ENCODE data around the gene SRGAP3.

SRGAP3 gene

GRCh38 chr3:8962226-8962861 lies 287.1 kb downstream of the SRGAP3 start:
- in situ Hi-C loops (cut with MboI; ENCODE audit: low sequenced_read_pairs, unreplicated experiment) = no loop called here
- no peak for TF ChIP-seq CTCF (IDR thresholded peaks at IDR 0.05; ENCODE audit: borderline replicate concordance, control extremely low read depth, extremely low read depth, insufficient read depth, missing control alignments)
- no peak for DNase-seq (ENCODE audit: low spot score)

- DNase-seq (ENCODE audit: low spot score) = no peak
- in situ Hi-C loops (cut with MboI; ENCODE audit: low sequenced_read_pairs, unreplicated experiment) = no loop called here
- TF ChIP-seq CTCF (IDR thresholded peaks at IDR 0.05; ENCODE audit: borderline replicate concordance, control extremely low read depth, extremely low read depth, insufficient read depth, missing control alignments) = no peak
These were observed 289.8 kb downstream of the SRGAP3 start for GRCh38 chr3:8959668-8960067.

GRCh38 chr3:8954938-8955763 lies 294.3 kb downstream of the SRGAP3 start:
- no peak for TF ChIP-seq CTCF (IDR thresholded peaks at IDR 0.05; ENCODE audit: borderline replicate concordance, control extremely low read depth, extremely low read depth, insufficient read depth, missing control alignments)
- DNase-seq (ENCODE audit: low spot score) = peak; percentile 45
- in situ Hi-C loops (cut with MboI; ENCODE audit: low sequenced_read_pairs, unreplicated experiment) = no loop called here

- DNase-seq (ENCODE audit: low spot score) = no peak
- TF ChIP-seq CTCF (IDR thresholded peaks at IDR 0.05; ENCODE audit: borderline replicate concordance, control extremely low read depth, extremely low read depth, insufficient read depth, missing control alignments) = no peak
- in situ Hi-C loops (cut with MboI; ENCODE audit: low sequenced_read_pairs, unreplicated experiment) = no loop called here
These were observed 296.1 kb downstream of the SRGAP3 start for GRCh38 chr3:8953313-8953712.

- no peak for DNase-seq (ENCODE audit: low spot score)
- TF ChIP-seq CTCF (IDR thresholded peaks at IDR 0.05; ENCODE audit: borderline replicate concordance, control extremely low read depth, extremely low read depth, insufficient read depth, missing control alignments) = no peak
- in situ Hi-C loops (cut with MboI; ENCODE audit: low sequenced_read_pairs, unreplicated experiment) = no loop called here
These were observed 297.3 kb downstream of the SRGAP3 start for GRCh38 chr3:8952130-8952529.

- no peak for DNase-seq (ENCODE audit: low spot score)
- TF ChIP-seq CTCF (IDR thresholded peaks at IDR 0.05; ENCODE audit: borderline replicate concordance, control extremely low read depth, extremely low read depth, insufficient read depth, missing control alignments) = no peak
- in situ Hi-C loops (cut with MboI; ENCODE audit: low sequenced_read_pairs, unreplicated experiment) = no loop called here
These were observed 303.4 kb downstream of the SRGAP3 start for GRCh38 chr3:8945890-8946600.

All from GM13976 (cell line).